ENCODE results near the gene PSMG4. TPM values are rescaled to one million over a fixed set of nuclear protein-coding genes. Genes with fewer than 3 reads are reported as not detected.

PSMG4 gene
- total and polyA plus RNA-seq, 4 donors: 14.0 to 69.7 (median 20.4) TPM

DNA sequence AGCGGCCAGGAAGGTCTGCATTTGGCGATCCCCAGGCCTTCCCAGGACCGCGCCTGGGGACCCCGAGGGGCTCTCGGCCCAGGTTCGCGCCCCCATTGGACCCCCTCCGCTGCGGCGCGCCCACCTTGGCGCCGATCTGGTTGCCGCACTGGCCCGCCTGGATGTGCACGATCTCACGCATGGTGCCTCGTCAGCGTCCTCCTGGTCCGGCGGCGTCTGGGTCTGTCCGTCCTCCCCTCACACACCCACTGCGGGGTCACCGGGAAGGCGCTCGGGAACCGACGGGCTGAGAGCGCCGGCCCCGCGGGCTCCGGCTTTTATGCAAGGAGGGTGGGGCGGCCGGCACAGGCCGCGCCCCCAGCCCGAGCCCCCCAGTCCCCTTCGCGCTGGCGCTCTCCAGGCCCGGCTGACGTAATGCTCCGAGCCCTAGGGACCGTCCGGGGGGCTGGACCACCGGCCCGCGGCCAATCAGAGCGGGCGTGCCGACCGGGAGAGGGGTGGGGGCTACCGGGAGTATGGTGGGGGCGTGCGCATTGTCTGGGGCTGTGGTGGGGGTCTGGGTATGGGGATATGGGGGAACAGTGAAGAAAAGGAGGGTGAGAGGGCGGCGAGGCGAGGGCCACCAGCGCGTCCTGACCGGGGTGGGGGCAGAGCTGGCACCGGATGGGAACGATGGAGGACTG lies 31.2 kb upstream of the PSMG4 start, which contains the start of gene TUBB2B:
TSS of gene TUBB2B (minus strand) at position 291 of the 683 bp plus-strand sequence. CDS start at position 181, 110 bp downstream.
- TF ChIP-seq, protein P1, sequence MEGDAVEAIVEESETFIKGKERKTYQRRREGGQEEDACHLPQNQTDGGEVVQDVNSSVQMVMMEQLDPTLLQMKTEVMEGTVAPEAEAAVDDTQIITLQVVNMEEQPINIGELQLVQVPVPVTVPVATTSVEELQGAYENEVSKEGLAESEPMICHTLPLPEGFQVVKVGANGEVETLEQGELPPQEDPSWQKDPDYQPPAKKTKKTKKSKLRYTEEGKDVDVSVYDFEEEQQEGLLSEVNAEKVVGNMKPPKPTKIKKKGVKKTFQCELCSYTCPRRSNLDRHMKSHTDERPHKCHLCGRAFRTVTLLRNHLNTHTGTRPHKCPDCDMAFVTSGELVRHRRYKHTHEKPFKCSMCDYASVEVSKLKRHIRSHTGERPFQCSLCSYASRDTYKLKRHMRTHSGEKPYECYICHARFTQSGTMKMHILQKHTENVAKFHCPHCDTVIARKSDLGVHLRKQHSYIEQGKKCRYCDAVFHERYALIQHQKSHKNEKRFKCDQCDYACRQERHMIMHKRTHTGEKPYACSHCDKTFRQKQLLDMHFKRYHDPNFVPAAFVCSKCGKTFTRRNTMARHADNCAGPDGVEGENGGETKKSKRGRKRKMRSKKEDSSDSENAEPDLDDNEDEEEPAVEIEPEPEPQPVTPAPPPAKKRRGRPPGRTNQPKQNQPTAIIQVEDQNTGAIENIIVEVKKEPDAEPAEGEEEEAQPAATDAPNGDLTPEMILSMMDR (IDR thresholded peaks at IDR 0.05; ENCODE audit: control extremely low read depth, extremely low read depth): no peak
- Histone ChIP-seq H3K36me3 (ENCODE audit: control insufficient read depth in 4 of 4, insufficient read depth in 4 of 4, low read length in 4 of 4) (no peaks in the 10 kb centered on the region), H3K27me3 (ENCODE audit: control insufficient read depth in 3 of 3, insufficient read depth in 3 of 3, low read length in 2 of 3) (peaks cover 4 to 50% (median 37%) of the 10 kb centered on the region in 3 donors), H3K27ac (ENCODE audit: low read depth in 1 of 2, low read length in 1 of 2) (no peak within 1 kb of the TSS), H3K4me3 (no peak within 1 kb of the TSS), H3K4me1 (ENCODE audit: control insufficient read depth in 5 of 5, insufficient read depth in 5 of 5, low read length in 5 of 5) (peaks cover 0 to 54% (median 12%) of the 10 kb centered on the region in 5 donors), H3K9ac (ENCODE audit: insufficient read depth in 1 of 2, low read length in 2 of 2) (no peak within 1 kb of the TSS), H3K9me3 (ENCODE audit: control insufficient read depth in 4 of 4, insufficient read depth in 3 of 4, low read length in 3 of 4) (peaks cover 0 to 6% (median 0%) of the 10 kb centered on the region in 4 donors)
- no peak for ATAC-seq (ENCODE audit: insufficient read depth, low FRiP score)
- WGBS, 2 donors: 1 to 2% methylated on average over 51 to 66 of the region's 66 CpGs
- DNase-seq: peak; percentile 67 to 84 (median 76)

- peaks cover 4 to 56% (median 38%) of the 10 kb centered on the region in 3 donors for H3K27me3 ChIP-seq (ENCODE audit: control insufficient read depth in 3 of 3, insufficient read depth in 3 of 3, low read length in 2 of 3)
- H3K4me1 ChIP-seq (ENCODE audit: control insufficient read depth in 5 of 5, insufficient read depth in 5 of 5, low read length in 5 of 5): peaks cover 0 to 54% (median 12%) of the 10 kb centered on the region in 5 donors
Measured at GRCh38 chr6:3228046-3228671, 30.6 kb upstream of the PSMG4 start.

DNA sequence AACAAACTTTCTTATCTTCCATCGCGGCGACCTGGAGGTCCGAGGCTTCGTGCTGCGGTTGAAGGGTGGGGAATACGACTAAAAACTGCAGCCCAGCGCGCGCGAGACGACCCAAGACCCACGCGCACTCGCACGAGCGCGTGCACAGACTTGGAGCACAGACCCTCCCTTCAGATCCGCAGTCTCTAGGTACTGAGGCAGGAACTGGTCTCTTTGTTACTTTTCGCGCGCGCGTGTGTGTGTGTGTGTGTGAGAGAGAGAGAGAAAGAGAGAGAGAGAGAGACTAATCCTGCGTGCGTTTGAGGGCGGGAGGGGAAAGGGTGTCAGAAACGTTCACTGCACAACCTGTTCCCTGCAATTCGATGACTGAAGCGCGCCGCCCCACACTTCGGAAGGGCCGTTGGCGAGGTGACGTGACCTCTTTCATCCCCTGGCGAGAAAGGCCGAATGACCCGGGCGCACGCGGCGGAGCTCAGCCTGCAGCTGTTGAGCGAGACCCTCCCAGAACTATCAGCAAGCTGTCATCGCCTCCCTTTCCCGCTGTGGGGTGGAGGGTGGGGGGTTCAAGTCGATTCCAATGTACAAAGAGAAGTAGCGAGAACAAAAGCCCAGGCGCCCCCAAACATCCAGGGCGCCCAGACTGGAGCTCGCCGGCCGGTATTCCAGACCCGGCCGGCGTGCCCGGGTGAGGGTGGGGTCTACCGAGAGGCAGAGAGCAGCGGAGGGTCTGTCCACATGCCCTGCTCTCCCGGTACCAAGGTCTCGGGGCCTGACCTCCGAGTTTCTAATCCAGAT lies 29.8 kb upstream of the PSMG4 start:
- H3K4me1 ChIP-seq (ENCODE audit: control insufficient read depth in 5 of 5, insufficient read depth in 5 of 5, low read length in 5 of 5): peaks cover 0 to 54% (median 12%) of the 10 kb centered on the region in 5 donors
- ATAC-seq (ENCODE audit: insufficient read depth, low FRiP score) (no peak), DNase-seq (peak; percentile 52 to 61 (median 52))
- H3K4me3 ChIP-seq: no peak overlapping the region
- H3K9me3 ChIP-seq (ENCODE audit: control insufficient read depth in 4 of 4, insufficient read depth in 3 of 4, low read length in 3 of 4): peaks cover 0 to 8% (median 0%) of the 10 kb centered on the region in 4 donors
- TF ChIP-seq, protein P1 (IDR thresholded peaks at IDR 0.05; ENCODE audit: control extremely low read depth, extremely low read depth): no peak
- H3K27me3 ChIP-seq (ENCODE audit: control insufficient read depth in 3 of 3, insufficient read depth in 3 of 3, low read length in 2 of 3): peaks cover 7 to 63% (median 42%) of the 10 kb centered on the region in 3 donors
- WGBS, 2 donors: 2 to 3% methylated on average over 62 of the region's 62 CpGs
- H3K9ac ChIP-seq (ENCODE audit: insufficient read depth in 1 of 2, low read length in 2 of 2): no peak overlapping the region
- H3K27ac ChIP-seq (ENCODE audit: low read depth in 1 of 2, low read length in 1 of 2): no peak overlapping the region
- H3K36me3 ChIP-seq (ENCODE audit: control insufficient read depth in 4 of 4, insufficient read depth in 4 of 4, low read length in 4 of 4): no peaks in the 10 kb centered on the region

More at GRCh38 chr6:3228046-3228671, 30.6 kb upstream of the PSMG4 start:
- DNase-seq (peak in 2 of 3 donors; percentile 30 to 62), ATAC-seq (ENCODE audit: insufficient read depth, low FRiP score) (no peak)
- Histone ChIP-seq H3K4me3 (no peak overlapping the region), H3K9ac (ENCODE audit: insufficient read depth in 1 of 2, low read length in 2 of 2) (no peak overlapping the region), H3K9me3 (ENCODE audit: control insufficient read depth in 4 of 4, insufficient read depth in 3 of 4, low read length in 3 of 4) (peaks cover 0 to 6% (median 0%) of the 10 kb centered on the region in 4 donors), H3K36me3 (ENCODE audit: control insufficient read depth in 4 of 4, insufficient read depth in 4 of 4, low read length in 4 of 4) (no peaks in the 10 kb centered on the region), H3K27ac (ENCODE audit: low read depth in 1 of 2, low read length in 1 of 2) (no peak overlapping the region)
- 3% methylated on average over 34 to 38 of the region's 38 CpGs for WGBS, 2 donors
- TF ChIP-seq, protein P1 (IDR thresholded peaks at IDR 0.05; ENCODE audit: control extremely low read depth, extremely low read depth): no peak

Data from lung (tissue), 12 donors.